ENCODE measurements around the gene SULF2.

SULF2 gene

DNA sequence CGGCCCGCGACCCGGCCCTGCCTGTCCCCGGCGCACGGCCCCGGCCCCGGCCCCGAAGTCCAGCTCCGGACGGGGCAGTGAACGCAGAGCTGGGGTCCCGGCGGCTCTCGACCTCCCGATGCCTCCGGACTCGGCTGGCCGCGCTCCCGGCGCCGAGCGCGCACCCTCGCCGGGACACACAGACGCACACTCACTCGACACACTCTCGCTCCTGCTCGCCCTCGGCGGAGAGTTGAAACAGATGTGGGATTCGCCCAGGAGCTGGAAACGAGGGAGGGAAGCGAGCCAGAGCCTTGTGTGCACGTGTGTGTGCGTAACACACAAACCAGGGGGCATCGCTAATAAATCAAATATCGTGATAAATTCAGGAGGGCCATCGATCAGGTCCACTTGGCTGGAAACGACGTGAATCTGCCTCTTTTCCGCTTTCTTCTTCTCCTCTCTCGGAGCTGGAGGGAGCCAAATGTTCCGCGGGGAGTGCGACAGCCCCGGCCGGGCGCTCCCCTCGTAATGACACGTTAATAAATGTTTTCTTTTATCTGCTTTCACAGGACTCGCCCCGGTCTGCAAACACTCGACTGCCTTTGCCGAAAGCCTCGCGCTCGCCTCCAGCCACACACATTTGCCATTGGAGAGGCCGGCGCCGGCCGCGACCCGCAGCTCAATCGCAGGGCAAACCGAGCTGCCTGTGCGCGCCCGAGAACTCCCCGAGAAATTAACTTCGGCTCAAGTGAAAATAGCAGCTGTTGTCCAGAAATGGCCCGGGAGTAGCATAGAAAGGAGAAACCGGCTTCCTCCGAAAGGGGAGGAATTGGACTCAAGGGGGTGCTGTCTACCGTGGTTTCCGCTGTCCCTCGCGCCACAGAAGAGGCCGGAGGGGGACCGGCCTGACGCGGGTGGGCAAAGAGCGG is 828 bp upstream of the SULF2 start:
- DNase-seq (ENCODE audit: low read depth in 2 of 2, low spot score in 1 of 2) = no peak

DNA sequence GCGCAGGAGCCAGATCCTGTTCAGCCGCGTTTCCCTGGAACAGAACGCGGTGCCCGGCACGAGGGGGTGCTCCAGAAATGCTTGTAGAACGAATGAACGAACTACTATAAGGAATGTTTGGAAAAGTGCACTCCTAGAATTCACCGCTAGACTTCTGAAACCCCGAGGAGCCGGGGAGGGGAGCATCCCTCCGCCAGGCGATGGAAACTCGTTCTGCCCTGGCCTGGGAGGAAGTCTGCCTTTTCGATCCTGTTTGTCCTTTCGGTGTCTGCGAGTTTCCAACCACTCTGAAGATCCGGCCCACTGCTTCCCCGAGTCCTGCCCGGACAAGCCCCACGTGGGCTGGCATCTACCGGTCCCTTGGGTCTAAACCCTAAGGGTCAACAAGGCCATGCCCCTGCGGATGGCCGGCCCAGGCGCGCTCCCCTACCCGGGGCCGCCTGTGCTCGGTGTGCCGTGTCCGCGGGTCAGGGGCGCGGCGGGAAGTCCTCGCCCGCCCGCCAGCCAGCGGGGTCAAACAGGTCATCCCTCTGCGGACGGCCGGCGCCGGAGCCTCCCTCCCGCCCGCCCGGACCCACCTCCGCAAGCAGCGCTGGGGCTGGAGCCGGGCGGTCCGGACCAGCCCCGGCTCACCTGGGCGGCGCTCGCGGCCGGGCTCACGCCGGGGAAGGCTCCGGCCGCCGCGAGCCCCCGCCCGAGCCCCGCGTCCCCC is 526 bp downstream of the SULF2 start:
- no peak for DNase-seq (ENCODE audit: low read depth in 2 of 2, low spot score in 1 of 2)

DNA sequence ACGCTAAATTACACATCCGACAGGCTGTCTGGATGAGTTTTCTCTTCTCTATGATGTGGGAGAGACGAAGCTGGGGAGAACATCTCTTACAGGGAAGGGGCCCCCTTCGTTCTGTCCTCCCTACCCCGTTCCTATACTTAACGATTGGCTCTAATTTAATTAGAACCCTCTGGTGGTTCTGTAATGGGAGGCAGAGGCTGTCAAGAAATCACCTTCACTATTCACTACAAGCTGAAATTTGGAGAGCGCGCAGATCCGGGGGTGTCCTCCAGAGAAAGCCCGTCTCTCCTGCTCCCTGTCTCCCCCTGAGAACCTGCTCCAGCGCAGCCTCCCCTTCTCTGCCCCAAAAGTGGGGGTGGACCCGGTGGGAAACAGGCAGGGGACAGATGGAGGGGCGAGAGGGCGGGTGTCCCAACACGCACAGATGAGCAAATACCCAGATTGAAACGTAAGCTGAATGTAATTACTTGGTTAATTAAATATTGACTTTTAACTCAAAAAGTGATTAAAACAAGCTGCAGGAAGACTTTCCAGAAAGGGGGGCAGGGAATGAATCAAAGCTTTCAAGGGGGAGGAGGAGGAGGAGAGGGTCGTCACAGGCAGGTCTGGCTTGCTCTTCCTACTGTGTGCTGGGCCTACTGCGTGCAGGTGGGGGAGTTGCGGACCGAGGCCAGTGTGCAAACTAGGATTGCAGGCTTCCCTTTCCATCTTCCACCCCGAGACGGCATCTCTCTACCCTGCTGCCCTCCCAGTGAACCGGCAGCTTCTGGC is 1.3 kb downstream of the SULF2 start:
- no peak for DNase-seq (ENCODE audit: low read depth in 2 of 2, low spot score in 1 of 2)

DNA sequence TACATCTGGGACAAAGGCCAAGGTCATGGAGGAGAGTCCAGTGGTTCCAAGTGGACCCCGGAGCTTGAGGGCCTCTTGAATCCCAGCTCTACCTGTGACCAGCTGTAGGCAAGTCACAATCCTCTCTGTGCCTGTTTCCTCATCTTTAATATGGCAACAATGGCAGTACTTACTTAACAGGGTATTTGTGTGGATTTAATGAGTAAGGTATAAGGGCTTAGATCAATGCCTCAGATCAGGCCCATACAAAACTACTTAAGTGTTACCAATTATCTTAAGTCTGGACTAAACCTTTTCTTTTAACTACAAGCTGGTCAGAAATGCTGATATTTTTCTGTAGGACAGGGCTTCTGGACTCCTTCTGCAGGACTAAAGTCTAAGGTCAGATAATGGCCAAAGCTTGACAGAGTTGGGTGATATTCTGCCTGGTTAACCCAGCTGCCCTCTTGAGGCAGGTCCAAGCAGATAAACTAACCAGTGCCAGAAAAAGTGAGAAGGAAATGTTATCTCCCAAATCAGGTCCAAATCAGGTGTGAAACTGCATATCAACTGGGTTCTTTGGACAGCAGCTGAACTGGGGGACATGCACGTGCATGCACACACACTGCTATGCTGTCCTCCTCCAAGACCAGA is 2.2 kb downstream of the SULF2 start:
- DNase-seq (ENCODE audit: low read depth in 2 of 2, low spot score in 1 of 2) = no peak

DNA sequence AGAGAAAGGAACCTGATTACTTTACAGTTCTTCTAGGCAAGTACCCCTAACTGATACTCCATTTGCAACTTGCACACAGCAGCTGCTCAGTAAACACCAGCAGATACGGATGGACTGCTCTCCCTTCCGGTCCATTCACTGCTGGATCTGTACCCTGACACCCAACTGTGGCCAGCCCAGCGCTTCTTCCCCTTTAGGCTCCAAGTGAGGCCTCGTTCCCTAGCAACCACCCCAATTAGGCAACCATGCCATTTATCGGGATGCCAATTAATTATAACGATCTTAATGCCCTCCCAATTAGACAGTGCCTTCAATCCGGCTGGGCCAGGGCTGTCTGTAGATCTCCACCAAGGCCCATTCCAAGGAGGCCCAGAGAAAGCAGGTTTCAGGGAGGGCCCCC is 3.2 kb downstream of the SULF2 start:
- DNase-seq (ENCODE audit: low read depth in 2 of 2, low spot score in 1 of 2) = no peak

DNA sequence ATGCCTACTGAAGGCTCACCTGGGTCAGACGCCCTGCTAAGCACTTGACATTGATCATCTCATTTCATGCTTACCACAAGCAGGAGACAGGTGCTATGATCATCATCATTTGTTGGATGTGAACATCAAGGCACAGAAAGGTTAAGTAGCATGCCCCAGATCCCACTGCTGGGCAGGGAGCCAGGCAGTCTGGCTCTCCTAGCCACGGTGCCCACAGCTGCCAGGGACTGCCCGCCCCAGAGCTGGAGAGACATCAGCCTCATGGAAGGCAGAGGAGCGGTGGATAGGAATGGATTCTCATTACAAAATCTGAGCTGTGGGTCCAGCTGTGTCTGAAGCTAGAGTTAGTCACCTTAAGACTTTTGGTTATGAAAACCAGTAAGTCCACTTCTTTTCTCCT is 3.6 kb downstream of the SULF2 start:
- DNase-seq (ENCODE audit: low read depth in 2 of 2, low spot score in 1 of 2) = no peak

DNA sequence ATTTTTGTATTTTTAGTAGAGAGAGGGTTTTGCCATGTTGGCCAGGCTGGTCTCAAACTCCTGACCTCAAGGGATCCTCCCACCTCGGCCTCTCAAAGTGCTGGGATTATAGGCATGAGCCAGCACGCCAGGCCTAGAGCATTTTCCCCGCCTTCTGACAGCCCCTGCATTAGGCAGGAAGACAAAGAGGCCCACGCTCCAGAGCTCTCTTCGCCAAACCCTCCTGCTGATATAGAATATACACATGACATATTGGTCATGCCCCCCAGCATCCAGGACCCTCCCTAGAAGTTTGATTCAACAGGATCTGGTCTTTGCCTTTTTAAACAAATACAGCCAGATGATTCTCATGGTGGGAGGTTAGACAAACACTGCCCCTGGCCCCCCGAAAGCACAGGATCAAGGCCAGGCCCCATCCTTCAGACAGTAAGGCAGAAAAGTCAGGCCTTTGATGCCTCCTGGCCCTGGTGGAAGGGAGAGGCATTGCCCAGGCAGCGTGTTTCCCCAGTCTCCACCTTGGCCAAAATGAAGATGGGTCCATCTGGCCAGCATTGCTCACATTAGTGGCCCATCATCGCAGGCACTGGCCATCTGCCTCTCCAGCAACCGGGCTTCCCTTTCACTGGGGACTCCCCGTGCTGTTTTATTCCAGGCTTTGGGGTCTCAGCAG is 4.4 kb downstream of the SULF2 start:
- no peak for DNase-seq (ENCODE audit: low read depth in 2 of 2, low spot score in 1 of 2)

DNA sequence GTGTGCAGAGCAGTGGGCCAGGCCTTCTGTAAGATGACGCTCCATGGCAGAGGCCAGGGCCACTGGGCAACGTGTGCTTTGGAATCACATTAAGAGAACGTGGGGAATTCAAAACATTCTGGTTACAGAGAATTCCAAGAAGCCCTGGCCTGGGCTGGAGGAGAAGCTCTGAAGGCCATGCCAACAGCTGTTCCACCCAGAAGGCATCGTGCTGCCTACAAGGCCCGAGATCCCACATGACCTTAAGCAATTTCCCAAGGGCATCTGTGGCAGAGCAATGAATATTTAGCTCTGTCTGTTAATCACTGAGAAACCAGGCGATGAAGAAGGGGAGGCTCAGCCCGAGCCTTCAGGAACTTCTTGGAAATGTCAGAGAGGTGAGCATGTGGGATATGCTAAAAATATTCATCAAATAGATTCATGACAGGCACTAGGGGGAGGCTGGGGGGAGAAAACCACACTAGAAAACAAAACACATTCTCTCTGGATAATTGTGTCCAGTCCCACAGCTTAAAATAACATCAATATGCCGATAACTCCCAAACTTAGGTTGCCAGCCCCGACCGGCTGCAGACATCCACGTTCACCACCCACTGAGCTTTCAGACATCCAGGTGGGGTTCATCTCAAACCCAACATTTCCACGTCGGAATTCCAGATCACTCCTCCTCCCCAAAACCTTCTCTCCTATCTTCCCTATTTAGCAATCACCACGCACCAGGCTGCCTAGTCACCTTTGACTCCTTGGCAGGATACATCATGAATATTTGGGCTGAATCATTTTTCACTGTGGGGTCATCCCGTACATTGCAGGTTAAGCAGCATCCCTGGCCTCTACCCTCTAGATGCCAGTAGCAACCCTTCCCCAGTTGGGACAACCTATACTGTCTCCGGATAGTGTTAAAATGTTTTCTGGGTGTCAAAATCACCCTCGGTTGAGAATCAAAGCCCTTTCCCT is 6.6 kb downstream of the SULF2 start:
- DNase-seq (ENCODE audit: low read depth in 2 of 2, low spot score in 1 of 2) = no peak

DNA sequence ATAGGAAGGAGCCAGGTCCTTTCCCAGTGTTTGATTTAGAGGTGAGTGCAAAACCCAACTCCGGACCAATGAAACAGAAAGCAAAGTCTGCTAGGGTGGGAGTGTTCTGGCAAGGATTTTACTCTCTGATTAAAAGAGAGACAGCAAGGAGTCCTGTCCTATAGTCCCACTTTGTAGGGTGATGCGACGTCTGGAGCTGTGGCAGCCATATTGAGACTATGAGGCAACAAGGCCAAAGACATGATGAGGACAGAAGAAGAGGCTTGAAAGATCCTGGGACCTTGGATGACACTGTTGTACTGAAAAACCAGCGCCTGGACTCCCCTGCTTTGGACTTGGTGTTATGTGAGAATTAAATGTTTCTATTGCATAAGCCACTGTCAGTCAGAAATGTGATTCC is 8.1 kb downstream of the SULF2 start:
- no peak for DNase-seq (ENCODE audit: low read depth in 2 of 2, low spot score in 1 of 2)

DNA sequence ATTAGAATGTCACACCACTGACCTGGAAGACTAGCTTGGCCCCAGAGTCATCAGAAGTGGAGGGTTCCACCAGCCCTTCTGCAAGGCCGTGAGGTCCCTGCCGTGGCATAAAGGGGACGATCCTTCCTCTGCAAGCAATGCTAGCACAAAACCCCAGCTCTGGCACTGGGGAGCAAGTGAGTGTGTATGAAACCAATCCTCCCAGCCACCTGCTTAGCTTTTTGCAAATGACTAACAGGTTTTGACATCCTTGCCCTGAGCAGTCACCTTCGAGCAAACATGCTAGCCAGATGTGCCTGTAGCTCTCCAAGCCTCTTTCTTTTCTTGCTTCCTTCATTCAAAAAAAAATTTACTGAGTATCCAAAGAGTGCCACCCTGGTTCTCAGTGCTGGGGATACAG is 8.6 kb downstream of the SULF2 start:
- no peak for DNase-seq (ENCODE audit: low read depth in 2 of 2, low spot score in 1 of 2)

DNA sequence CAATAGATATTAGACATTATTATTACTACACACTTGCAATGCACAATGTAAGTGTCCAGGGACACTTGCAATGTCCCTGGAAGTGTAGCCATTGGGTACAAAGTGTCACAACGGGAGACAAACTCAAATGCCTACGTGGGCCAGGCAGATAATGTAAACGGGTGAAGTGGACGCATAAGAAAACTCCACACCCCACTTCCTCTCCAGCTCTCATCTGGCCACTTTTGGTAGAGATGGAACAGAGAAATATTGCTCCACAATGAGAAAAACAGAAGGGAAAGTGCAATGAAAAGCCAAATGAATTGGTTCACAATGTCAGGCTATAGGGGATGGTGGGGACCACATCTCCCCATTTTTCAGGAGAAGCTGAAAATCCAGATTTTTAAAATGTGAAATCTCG is 9.4 kb downstream of the SULF2 start:
- no peak for DNase-seq (ENCODE audit: low read depth in 2 of 2, low spot score in 1 of 2)

DNA sequence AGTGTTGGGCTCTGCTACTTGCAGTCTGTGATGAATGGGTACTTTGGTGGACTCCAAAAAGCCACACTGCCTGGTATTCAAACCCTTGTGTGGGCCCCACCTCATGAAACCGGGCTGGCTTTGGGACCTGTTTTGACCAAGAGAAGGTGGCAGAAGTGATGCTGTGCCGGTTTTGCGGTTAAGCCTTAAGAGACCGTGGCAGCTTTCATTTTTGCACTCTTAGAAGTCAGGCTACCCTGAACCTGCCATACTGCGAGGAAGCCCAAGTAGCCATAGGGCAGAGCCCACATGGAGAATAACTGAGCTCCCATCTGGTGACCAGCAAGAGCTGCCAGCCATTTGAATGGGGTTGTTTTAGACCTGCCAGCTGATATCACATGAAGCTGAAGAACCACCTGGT is 10.2 kb downstream of the SULF2 start:
- DNase-seq (ENCODE audit: low read depth in 2 of 2, low spot score in 1 of 2) = no peak

DNA sequence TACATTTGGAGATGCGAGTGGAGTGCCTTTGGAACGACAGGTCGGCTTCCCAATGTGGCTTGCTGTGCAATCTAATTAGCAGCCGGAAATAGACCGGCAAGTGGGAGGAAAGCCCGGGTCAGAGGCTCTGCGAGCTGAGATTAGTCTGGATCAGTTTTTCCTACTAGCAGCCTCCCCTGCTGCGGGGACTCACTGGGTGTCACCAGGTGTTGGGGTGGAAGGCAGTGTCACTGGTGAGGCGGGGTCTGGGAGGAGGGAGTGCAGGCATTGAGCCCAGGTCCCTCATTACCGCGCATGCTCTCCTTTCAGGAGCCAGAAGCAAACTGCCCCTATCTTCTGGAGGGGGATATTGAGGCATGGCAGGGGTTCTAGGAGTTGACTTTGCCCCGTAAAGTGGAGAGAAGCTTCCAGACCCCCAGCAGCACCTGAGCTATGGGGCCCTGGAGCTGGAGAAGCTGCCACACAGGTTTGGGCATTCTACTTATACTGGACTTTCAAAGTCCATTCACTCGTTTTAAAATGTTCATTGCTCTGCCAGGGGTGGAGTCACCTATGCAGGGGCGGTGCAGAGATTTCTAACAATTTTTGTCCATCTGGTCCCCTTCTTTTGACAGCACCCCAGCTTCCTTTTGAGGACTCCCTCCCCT is 11.0 kb downstream of the SULF2 start:
- DNase-seq (ENCODE audit: low read depth in 2 of 2, low spot score in 1 of 2) = no peak

DNA sequence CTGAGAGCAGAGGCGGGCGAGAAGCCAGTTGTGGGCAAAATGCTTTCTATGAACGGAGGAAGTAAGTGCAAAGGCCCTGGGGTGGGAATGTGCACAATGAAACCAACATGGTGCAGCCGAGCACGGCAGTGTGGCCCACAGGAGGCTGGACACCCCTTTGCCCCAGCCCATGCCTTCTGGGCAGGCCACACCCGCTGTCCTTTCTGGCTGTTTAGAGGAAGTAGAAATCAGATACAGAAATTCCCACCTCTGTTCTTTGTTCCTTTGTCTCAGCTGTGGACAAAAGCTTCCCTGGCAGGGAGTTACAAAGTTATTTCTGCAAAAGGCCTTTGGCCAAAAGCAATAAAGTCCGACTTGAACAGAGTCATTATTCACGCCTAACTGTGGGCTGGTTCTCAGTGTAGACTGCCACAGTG is 11.9 kb downstream of the SULF2 start:
- no peak for DNase-seq (ENCODE audit: low read depth in 2 of 2, low spot score in 1 of 2)

DNA sequence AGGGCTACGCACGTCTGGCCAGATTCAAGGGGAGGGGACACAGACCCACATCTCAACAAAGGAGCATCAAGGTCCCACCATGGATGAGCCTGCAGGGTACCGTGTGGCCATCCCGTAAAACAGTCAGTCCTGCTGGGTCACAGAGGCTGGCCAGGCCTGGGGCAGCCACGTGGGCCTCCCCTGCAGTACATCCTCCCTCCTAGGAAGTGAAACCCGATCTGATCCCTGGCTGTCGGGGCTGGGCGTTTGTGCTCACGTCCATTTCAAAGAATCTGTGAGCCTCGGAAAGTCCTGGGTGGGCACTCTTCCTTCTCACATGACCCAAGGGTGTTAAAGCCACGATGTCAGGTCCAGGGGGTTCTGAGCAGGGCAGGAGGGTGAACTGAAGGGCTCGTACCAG is 14.3 kb downstream of the SULF2 start:
- no peak for DNase-seq (ENCODE audit: low read depth in 2 of 2, low spot score in 1 of 2)

DNA sequence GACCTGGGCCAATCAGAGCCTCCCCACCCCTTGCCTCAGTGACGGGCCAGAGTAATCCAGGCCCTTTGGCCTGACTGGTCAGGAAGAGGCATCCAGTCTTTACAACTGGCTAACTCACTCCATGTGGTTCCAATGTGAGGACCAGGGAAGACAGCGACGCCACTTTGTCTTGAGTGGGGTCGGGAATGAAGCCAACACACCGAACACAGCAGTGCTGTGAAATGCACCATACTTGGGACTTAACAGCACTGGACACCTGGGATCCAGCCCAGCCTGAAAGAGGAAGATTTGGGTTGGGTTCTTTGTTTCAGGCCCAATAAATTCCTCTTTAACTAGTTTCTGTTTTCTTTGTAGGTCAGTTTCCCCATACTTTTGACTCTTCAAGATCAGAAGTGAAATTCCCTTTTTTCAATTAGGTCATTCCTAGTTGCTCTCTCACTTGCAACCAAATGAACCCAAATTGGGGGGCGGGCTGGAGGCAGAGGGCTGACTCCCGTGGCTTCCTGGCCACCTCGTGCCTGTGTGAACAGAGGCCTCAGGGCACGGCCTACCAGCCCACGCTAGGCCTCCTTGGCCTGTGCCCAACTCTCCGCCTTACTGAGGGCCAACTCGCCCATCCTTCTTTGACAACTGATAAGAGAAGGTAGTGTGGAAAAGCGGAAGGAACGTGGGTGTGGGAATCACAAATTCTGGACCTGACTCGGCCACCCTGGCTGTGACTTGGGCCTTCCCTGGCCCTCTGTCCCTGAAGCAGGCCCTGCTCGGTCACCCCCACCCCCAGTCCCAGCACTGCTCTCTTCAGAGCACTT is 17.1 kb downstream of the SULF2 start:
- no peak for DNase-seq (ENCODE audit: low read depth in 2 of 2, low spot score in 1 of 2)

DNA sequence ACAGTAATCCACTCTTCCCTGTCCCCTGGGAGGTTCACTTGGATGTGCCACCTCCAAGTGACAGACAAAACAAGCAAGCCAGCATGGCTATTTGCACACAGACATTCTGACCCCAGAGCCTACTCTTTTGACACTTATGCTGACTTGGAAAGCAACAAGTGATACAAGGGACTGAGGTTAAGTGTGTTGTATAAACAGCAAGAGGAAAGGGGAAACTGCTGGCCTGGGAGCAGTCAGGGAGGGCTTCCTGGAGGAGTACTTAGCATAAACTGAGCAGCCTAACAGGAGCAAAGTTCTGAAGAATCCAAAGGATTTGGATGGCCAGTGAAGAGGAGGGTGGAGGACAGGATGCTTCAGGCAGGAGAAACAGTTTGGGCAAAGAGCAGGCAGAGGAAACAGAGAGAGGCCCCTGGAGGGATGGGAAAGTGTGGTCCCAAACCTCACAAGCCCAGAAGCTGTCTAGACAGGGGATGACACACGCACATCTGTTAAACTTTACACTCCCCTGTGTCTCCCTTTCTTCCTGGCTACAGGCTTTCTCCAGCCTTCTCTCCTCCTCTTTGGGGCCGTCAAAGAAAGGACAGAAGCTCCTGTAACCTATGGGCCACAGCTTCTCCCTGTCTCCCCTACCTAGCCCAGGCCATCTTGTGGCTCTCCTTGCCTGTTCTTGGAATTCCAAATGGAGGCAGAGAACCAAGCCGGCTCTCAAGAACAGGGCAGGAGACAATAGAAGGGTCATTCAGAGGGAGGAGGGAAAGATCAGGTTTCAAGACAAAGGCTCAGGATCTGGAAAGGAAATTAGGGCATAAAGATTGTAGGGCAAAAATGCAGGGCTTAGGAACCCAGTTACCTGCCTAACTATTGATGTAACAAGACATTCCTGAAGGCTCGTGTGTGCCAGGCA is 19.3 kb downstream of the SULF2 start:
- no peak for DNase-seq (ENCODE audit: low read depth in 2 of 2, low spot score in 1 of 2)

All from stimulated activated CD8-positive, alpha-beta memory T cell treated with anti-CD3 and anti-CD28 coated beads, Interleukin-4, amount 100 ng/mL, for 4 hours (primary cell).